GM21367 (cell line): Measurements from ENCODE around the gene PBX3.

Experiments used
- ATAC-seq: cut with Tn5 transposase; IDR thresholded peaks from one replicate; pipeline ENCODE4 v1.9.1; 2021; ENCODE audit not compliant: unreplicated experiment

Gene PBX3

GRCh38 chr9:125747053-125747764, at the start of gene PBX3:
Gene PBX3 (plus strand): TSS chr9:125747373.
- ATAC-seq = peak; percentile 14

GRCh38 chr9:125699870-125700269, 47.3 kb upstream of the PBX3 start:
- no peak for ATAC-seq

GRCh38 chr9:125700791-125701190, 46.4 kb upstream of the PBX3 start:
- ATAC-seq = peak; percentile 63

- no peak for ATAC-seq
Observed at GRCh38 chr9:125701351-125701750, 45.8 kb upstream of the PBX3 start.

GRCh38 chr9:125703662-125704061, 43.5 kb upstream of the PBX3 start:
- no peak for ATAC-seq

- ATAC-seq = no peak
Observed at GRCh38 chr9:125705893-125706292, 41.3 kb upstream of the PBX3 start.

GRCh38 chr9:125706651-125707471, 40.3 kb upstream of the PBX3 start, which contains the start of gene MAPKAP1:
Gene MAPKAP1 (minus strand): TSS chr9:125707208. CDS start chr9:125672574, 34,634 bp downstream.
- ATAC-seq = peak; percentile 90

GRCh38 chr9:125707472-125707804, 39.7 kb upstream of the PBX3 start:
- ATAC-seq = no peak

- ATAC-seq = no peak
Observed at GRCh38 chr9:125726456-125727132, 20.6 kb upstream of the PBX3 start.

GRCh38 chr9:125730168-125730567, 17.0 kb upstream of the PBX3 start:
- no peak for ATAC-seq

GRCh38 chr9:125732562-125732961, 14.6 kb upstream of the PBX3 start:
- ATAC-seq = no peak

- no peak for ATAC-seq
Observed at GRCh38 chr9:125739436-125739835, 7.7 kb upstream of the PBX3 start.

- no peak for ATAC-seq
Observed at GRCh38 chr9:125742657-125743056, 4.5 kb upstream of the PBX3 start.

- no peak for ATAC-seq
Observed at GRCh38 chr9:125743682-125744428, 3.3 kb upstream of the PBX3 start.

- no peak for ATAC-seq
Observed at GRCh38 chr9:125744616-125745015, 2.6 kb upstream of the PBX3 start.

- ATAC-seq = no peak
Observed at GRCh38 chr9:125745018-125745417, 2.2 kb upstream of the PBX3 start.

- no peak for ATAC-seq
Observed at GRCh38 chr9:125745682-125746016, 1.5 kb upstream of the PBX3 start.

GRCh38 chr9:125746017-125746773, 978 bp upstream of the PBX3 start:
- ATAC-seq = peak; percentile 57

GRCh38 chr9:125746774-125747052, 460 bp upstream of the PBX3 start:
- ATAC-seq = peak; percentile 9

- no peak for ATAC-seq
Observed at GRCh38 chr9:125747765-125748445, 732 bp downstream of the PBX3 start.
